CD14-positive monocyte (primary cell): ENCODE data around the gene HIVEP3. TPM values are rescaled to one million over a fixed set of nuclear protein-coding genes. Genes with fewer than 3 reads are reported as not detected.

Experiments
- DNase-seq, 3 donors: peaks; one replicate each; pipeline ENCODE4 v3.0.0-alpha.2; 2011 to 2022
- H2AFZ ChIP-seq: 2 replicates; pipeline ENCODE4 v1.6.0; 2012; ENCODE audit warnings: mild to moderate bottlenecking, low read depth, low read length, inconsistent platforms; ENCODE audit not compliant: insufficient read depth, poor library complexity, severe bottlenecking
- H3K27ac ChIP-seq, 2 donors: 1 replicate in 1 of 2; 2 replicates in 1 of 2; pipeline ENCODE4 v1.5.1; 2012 to 2013; ENCODE audit warnings: low read length in 2 of 2, control low read depth in 1 of 2, inconsistent platforms in 1 of 2, low read depth in 1 of 2, mild to moderate bottlenecking in 1 of 2
- H3K27me3 ChIP-seq, 2 donors: one replicate each; pipeline versions ENCODE4 v1.6.0 to v1.6.1; 2011 to 2013; ENCODE audit warnings: low read length in 2 of 2; ENCODE audit not compliant: control insufficient read depth in 2 of 2, insufficient read depth in 2 of 2
- H3K36me3 ChIP-seq, 2 donors: replicated peaks in 1 of 2; 1 replicate in 1 of 2; 2 replicates in 1 of 2; pipeline versions ENCODE4 v1.5.1 to v1.6.1; 2012 to 2013; ENCODE audit warnings: low read length in 2 of 2, control low read depth in 1 of 2, inconsistent platforms in 1 of 2, mild to moderate bottlenecking in 1 of 2; ENCODE audit not compliant: insufficient read depth in 2 of 2, control insufficient read depth in 1 of 2
- H3K4me1 ChIP-seq, 2 donors: 1 replicate in 1 of 2; 2 replicates in 1 of 2; pipeline versions ENCODE4 v1.5.1 to v1.6.1; 2012 to 2013; ENCODE audit warnings: low read length in 2 of 2, control low read depth in 1 of 2, inconsistent platforms in 1 of 2, mild to moderate bottlenecking in 1 of 2, moderate library complexity in 1 of 2; ENCODE audit not compliant: insufficient read depth in 2 of 2, control insufficient read depth in 1 of 2
- H3K4me2 ChIP-seq: replicated peaks from 2 replicates; pipeline ENCODE3; 2012; ENCODE audit warnings: low read length, moderate library complexity, mild to moderate bottlenecking; ENCODE audit not compliant: poor library complexity, severe bottlenecking; ENCODE audit errors: extremely low read depth
- H3K4me3 ChIP-seq, 3 experiments: fragments of 200-600 bp in 1 of 3; sonication (generic) in 1 of 3; replicated peaks in 1 of 3; 1 replicate in 2 of 3; 2 replicates in 1 of 3; pipeline ENCODE4 v1.5.1; 2011 to 2013; ENCODE audit warnings: low read length in 3 of 3, mild to moderate bottlenecking in 3 of 3, control low read depth in 2 of 3, low read depth in 2 of 3, inconsistent platforms in 1 of 3, moderate library complexity in 1 of 3
- H3K79me2 ChIP-seq: 2 replicates; pipeline ENCODE4 v1.6.0; 2012; ENCODE audit warnings: mild to moderate bottlenecking, control low read depth, inconsistent platforms, low read length, moderate library complexity; ENCODE audit not compliant: insufficient read depth
- H3K9ac ChIP-seq: 2 replicates; pipeline ENCODE4 v1.6.0; 2017; ENCODE audit warnings: low read length, mild to moderate bottlenecking; ENCODE audit not compliant: insufficient read depth, poor library complexity, severe bottlenecking
- H3K9me3 ChIP-seq, 2 donors: replicated peaks in 1 of 2; 1 replicate in 1 of 2; 2 replicates in 1 of 2; pipeline versions ENCODE4 v1.5.1 to v1.6.1; 2012 to 2013; ENCODE audit warnings: low read length in 2 of 2, control low read depth in 1 of 2; ENCODE audit not compliant: control insufficient read depth in 1 of 2, insufficient read depth in 1 of 2
- H4K20me1 ChIP-seq: 2 replicates; pipeline ENCODE4 v1.6.0; 2012; ENCODE audit warnings: mild to moderate bottlenecking, low read length, control low read depth, moderate library complexity; ENCODE audit not compliant: insufficient read depth
- H3K27ac Mint-ChIP-seq, 7 donors: one replicate each; pipeline ENCODE4 v1.8.0; 2020; ENCODE audit warnings: mild to moderate bottlenecking in 7 of 7, mixed read lengths in 7 of 7, moderate library complexity in 6 of 7, inconsistent platforms in 2 of 7
- H3K27me3 Mint-ChIP-seq, 3 donors: one replicate each; pipeline ENCODE4 v1.8.0; 2021 to 2022; ENCODE audit warnings: low read depth in 3 of 3, mild to moderate bottlenecking in 3 of 3, mixed read lengths in 3 of 3, moderate library complexity in 3 of 3, inconsistent platforms in 1 of 3
- H3K36me3 Mint-ChIP-seq, 2 donors: one replicate each; pipeline ENCODE4 v1.8.0; 2020; ENCODE audit warnings: mixed read lengths in 2 of 2, inconsistent platforms in 1 of 2, mild to moderate bottlenecking in 1 of 2
- H3K4me1 Mint-ChIP-seq: one replicate; pipeline ENCODE4 v1.8.0; 2020; ENCODE audit warnings: mild to moderate bottlenecking, mixed read lengths
- H3K4me3 Mint-ChIP-seq, 2 donors: one replicate each; pipeline ENCODE4 v1.8.0; 2020; ENCODE audit warnings: mild to moderate bottlenecking in 2 of 2, mixed read lengths in 2 of 2, moderate library complexity in 1 of 2
- H3K9me3 Mint-ChIP-seq, 7 donors: one replicate each; pipeline ENCODE4 v1.8.0; 2020 to 2022; ENCODE audit warnings: mixed read lengths in 7 of 7, mild to moderate bottlenecking in 6 of 7, moderate library complexity in 6 of 7, inconsistent platforms in 2 of 7
- whole genome bisulfite sequencing: methylation state at CpG from one replicate; pipeline ENCODE4 v1.1.5; 2013; ENCODE audit warnings: missing lambda C conversion rate; ENCODE audit not compliant: insufficient coverage; 5-methylcytosine and 5-hydroxymethylcytosine counted together
- intact Hi-C, 2 donors: fragments of 100-400 bp; cut with micrococcal nuclease; formaldehyde crosslinking; loops; one replicate each; pipeline versions ENCODE4 v1.15.0 to v1.15.1; 2023
- polyA plus RNA-seq, 3 donors: library from polyadenylated mRNA; depleted of rRNA in 1 of 3; unstranded in 2 of 3; stranded (reverse) in 1 of 3; fragments of 300-500 nt in 2 of 3; fragments of >200 nt in 1 of 3; fragmentation: Illumina TruSeq in 2 of 3; gene quantifications; 1 replicate in 2 of 3; 2 replicates in 1 of 3; pipeline ENCODE4 v1.2.3, GENCODE V29; 2012 to 2021
- TF ChIP-seq, protein P1 (sequence below): fragments of 200-600 bp; IDR thresholded peaks from one replicate; pipeline ENCODE4 v1.8.0; 2022; ENCODE audit warnings: antibody characterized with exemption, mild to moderate bottlenecking

The HIVEP3 gene
- polyA plus RNA-seq, 3 donors: 1.2 to 3.7 (median 1.8) TPM

DNA sequence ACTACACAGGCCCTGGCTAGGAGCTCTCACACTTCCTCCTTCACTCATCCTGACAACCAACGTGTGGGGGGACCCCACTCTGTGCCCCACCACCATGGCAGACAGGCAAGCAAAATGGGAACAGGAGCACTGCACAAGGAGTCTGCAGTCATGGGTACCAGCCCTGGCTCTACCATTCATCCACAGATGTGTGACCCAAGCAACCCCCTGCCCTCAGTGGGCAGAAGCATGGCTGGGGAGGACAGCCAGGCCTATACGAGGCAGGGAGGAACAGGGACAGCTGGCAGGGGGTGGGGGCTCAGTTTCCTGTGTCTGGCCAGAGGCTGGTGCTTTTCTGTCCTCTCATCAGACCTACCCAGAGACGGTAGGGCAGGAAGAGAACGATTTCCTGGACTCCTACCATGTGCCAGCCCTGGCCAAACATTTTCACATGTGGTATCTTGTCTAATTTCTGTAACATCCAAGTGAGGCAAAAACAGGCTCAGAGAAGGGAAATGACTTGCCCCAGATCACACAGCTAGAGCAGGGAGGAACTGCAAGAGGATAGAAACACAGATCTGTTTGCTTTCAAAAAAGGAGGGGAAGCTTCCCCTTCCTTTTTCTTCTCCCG is 178.0 kb downstream of the HIVEP3 start:
- peaks cover 92% of the 10 kb centered on the region for H3K4me1 Mint-ChIP-seq
- Histone ChIP-seq H3K9ac (peak overlapping the region; percentile 71), H3K4me1 (peaks cover 77 to 88% of the 10 kb centered on the region in 2 donors), H4K20me1 (no peaks in the 10 kb centered on the region), H3K27me3 (no peaks in the 10 kb centered on the region), H3K36me3 (no peaks in the 10 kb centered on the region), H2AFZ (no peak overlapping the region), H3K4me3 (peak overlapping the region in 1 of 3 experiments; percentile 57), H3K79me2 (peaks cover 4% of the 10 kb centered on the region), H3K27ac (peak overlapping the region; percentile 98 to 99), H3K4me2 (peak overlapping the region; percentile 44), H3K9me3 (no peaks in the 10 kb centered on the region)
- intact Hi-C loops: loop anchor here in 1 of 2 donors (5.0 kb wide), 1 partner anchor 37 kb away; no protein-coding TSS in a partner anchor
- TF ChIP-seq, protein P1, sequence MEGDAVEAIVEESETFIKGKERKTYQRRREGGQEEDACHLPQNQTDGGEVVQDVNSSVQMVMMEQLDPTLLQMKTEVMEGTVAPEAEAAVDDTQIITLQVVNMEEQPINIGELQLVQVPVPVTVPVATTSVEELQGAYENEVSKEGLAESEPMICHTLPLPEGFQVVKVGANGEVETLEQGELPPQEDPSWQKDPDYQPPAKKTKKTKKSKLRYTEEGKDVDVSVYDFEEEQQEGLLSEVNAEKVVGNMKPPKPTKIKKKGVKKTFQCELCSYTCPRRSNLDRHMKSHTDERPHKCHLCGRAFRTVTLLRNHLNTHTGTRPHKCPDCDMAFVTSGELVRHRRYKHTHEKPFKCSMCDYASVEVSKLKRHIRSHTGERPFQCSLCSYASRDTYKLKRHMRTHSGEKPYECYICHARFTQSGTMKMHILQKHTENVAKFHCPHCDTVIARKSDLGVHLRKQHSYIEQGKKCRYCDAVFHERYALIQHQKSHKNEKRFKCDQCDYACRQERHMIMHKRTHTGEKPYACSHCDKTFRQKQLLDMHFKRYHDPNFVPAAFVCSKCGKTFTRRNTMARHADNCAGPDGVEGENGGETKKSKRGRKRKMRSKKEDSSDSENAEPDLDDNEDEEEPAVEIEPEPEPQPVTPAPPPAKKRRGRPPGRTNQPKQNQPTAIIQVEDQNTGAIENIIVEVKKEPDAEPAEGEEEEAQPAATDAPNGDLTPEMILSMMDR: no peak
- 0% methylated on average over 1 of the region's 5 CpGs for WGBS
- H3K36me3 Mint-ChIP-seq: peaks cover 9 to 12% of the 10 kb centered on the region in 2 donors
- peak overlapping the region in 1 of 2 donors; percentile 12 for H3K4me3 Mint-ChIP-seq
- no peaks in the 10 kb centered on the region for H3K9me3 Mint-ChIP-seq
- H3K27ac Mint-ChIP-seq: peak overlapping the region; percentile 99 to 100 (median 99)
- peak; percentile 71 to 78 (median 73) for DNase-seq
- peaks cover 0 to 2% (median 0%) of the 10 kb centered on the region in 3 donors for H3K27me3 Mint-ChIP-seq

DNA sequence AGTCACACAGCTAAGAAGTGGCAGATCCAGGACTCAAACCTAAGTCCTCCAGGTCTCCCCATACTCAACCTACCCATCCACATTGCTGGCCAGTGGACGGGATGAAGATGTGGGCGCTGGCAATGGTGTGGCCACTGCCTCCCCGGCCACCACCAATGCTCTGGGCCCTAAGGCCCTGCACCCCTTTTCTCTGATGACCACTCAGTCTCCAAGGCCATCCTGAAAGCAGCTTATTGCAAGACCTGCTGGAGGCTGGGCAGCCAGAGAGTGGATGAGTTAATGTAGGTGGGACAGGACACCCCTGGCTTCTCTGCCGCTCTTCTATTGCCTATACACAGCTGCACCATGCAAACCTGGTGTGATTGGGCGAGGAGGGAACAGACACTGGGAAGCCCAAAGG is 178.7 kb downstream of the HIVEP3 start:
- Histone ChIP-seq H2AFZ (no peak overlapping the region), H3K9me3 (no peaks in the 10 kb centered on the region), H4K20me1 (no peaks in the 10 kb centered on the region), H3K79me2 (peaks cover 4% of the 10 kb centered on the region), H3K4me2 (peak overlapping the region; percentile 44), H3K4me1 (peaks cover 83 to 92% of the 10 kb centered on the region in 2 donors), H3K4me3 (peak overlapping the region in 1 of 3 experiments; percentile 57), H3K9ac (peak overlapping the region; percentile 71), H3K27me3 (no peaks in the 10 kb centered on the region), H3K36me3 (no peaks in the 10 kb centered on the region), H3K27ac (peak overlapping the region; percentile 98 to 99)
- Mint-ChIP-seq H3K4me3 (no peak overlapping the region), H3K27ac (peak overlapping the region; percentile 99 to 100 (median 99)), H3K36me3 (peaks cover 9 to 12% of the 10 kb centered on the region in 2 donors), H3K4me1 (peaks cover 96% of the 10 kb centered on the region), H3K27me3 (peaks cover 0 to 2% (median 0%) of the 10 kb centered on the region in 3 donors), H3K9me3 (no peaks in the 10 kb centered on the region)
- no peak for DNase-seq
- TF ChIP-seq, protein P1: no peak
- intact Hi-C loops: loop anchor here in 1 of 2 donors (5.0 kb wide), 1 partner anchor 37 kb away; no protein-coding TSS in a partner anchor
- 94% methylated on average over 3 of the region's 5 CpGs for WGBS
